ENCODE measurements around the gene HOOK2.

HOOK2 gene

GRCh38 chr19:12772323-12772722 lies 3.0 kb downstream of the HOOK2 start:
- no peak overlapping the region for H3K9ac ChIP-seq (ENCODE audit: insufficient read length)
- no peak overlapping the region for H3K4me3 ChIP-seq
- no peak for DNase-seq (ENCODE audit: low read depth, low spot score)
- no peak overlapping the region for H3K27ac ChIP-seq
- no peaks in the 10 kb centered on the region for H3K9me3 ChIP-seq (ENCODE audit: low read depth, low read length)
- no peaks in the 10 kb centered on the region for H3K36me3 ChIP-seq (ENCODE audit: insufficient read depth, low read length)
- no peak for TF ChIP-seq POLR2AphosphoS5 (IDR thresholded peaks at IDR 0.05; ENCODE audit: borderline replicate concordance, low read depth, low read length)
- no peak for TF ChIP-seq EZH2 (IDR thresholded peaks at IDR 0.05)
- no peak for TF ChIP-seq FOXP2 (optimal IDR thresholded peaks at IDR 0.05; ENCODE audit: control extremely low read depth, extremely low read length, insufficient read depth)

- no peak for TF ChIP-seq POLR2AphosphoS5 (IDR thresholded peaks at IDR 0.05; ENCODE audit: borderline replicate concordance, low read depth, low read length)
- TF ChIP-seq EZH2 (IDR thresholded peaks at IDR 0.05), result no peak
- no peak for TF ChIP-seq FOXP2 (optimal IDR thresholded peaks at IDR 0.05; ENCODE audit: control extremely low read depth, extremely low read length, insufficient read depth)
- Histone ChIP-seq H3K36me3 (ENCODE audit: insufficient read depth, low read length) (no peaks in the 10 kb centered on the region), H3K4me3 (no peak overlapping the region), H3K9me3 (ENCODE audit: low read depth, low read length) (no peaks in the 10 kb centered on the region), H3K9ac (ENCODE audit: insufficient read length) (no peak overlapping the region), H3K27ac (no peak overlapping the region)
- no peak for DNase-seq (ENCODE audit: low read depth, low spot score)
Observed at GRCh38 chr19:12770922-12771321, 4.4 kb downstream of the HOOK2 start.

- H3K9me3 ChIP-seq (ENCODE audit: low read depth, low read length), result no peaks in the 10 kb centered on the region
- no peak overlapping the region for H3K27ac ChIP-seq
- H3K36me3 ChIP-seq (ENCODE audit: insufficient read depth, low read length), result no peaks in the 10 kb centered on the region
- no peak for TF ChIP-seq POLR2AphosphoS5 (IDR thresholded peaks at IDR 0.05; ENCODE audit: borderline replicate concordance, low read depth, low read length)
- TF ChIP-seq FOXP2 (optimal IDR thresholded peaks at IDR 0.05; ENCODE audit: control extremely low read depth, extremely low read length, insufficient read depth), result no peak
- no peak for TF ChIP-seq EZH2 (IDR thresholded peaks at IDR 0.05)
- no peak overlapping the region for H3K9ac ChIP-seq (ENCODE audit: insufficient read length)
- H3K4me3 ChIP-seq, result no peak overlapping the region
- DNase-seq (ENCODE audit: low read depth, low spot score), result no peak
Observed at GRCh38 chr19:12769689-12770088, 5.7 kb downstream of the HOOK2 start.

GRCh38 chr19:12767666-12768065 lies 7.7 kb downstream of the HOOK2 start:
- Histone ChIP-seq H3K27ac (no peak overlapping the region), H3K9ac (ENCODE audit: insufficient read length) (no peak overlapping the region), H3K9me3 (ENCODE audit: low read depth, low read length) (no peaks in the 10 kb centered on the region), H3K36me3 (ENCODE audit: insufficient read depth, low read length) (no peaks in the 10 kb centered on the region; the same call in 1 of the 2 replicates), H3K4me3 (no peak overlapping the region)
- no peak for DNase-seq (ENCODE audit: low read depth, low spot score)
- TF ChIP-seq FOXP2 (optimal IDR thresholded peaks at IDR 0.05; ENCODE audit: control extremely low read depth, extremely low read length, insufficient read depth) (no peak), EZH2 (IDR thresholded peaks at IDR 0.05) (no peak), POLR2AphosphoS5 (IDR thresholded peaks at IDR 0.05; ENCODE audit: borderline replicate concordance, low read depth, low read length) (no peak)

GRCh38 chr19:12767150-12767549 lies 8.2 kb downstream of the HOOK2 start:
- Histone ChIP-seq H3K27ac (no peak overlapping the region), H3K4me3 (no peak overlapping the region), H3K9ac (ENCODE audit: insufficient read length) (no peak overlapping the region), H3K9me3 (ENCODE audit: low read depth, low read length) (no peaks in the 10 kb centered on the region), H3K36me3 (ENCODE audit: insufficient read depth, low read length) (no peaks in the 10 kb centered on the region; the same call in 1 of the 2 replicates)
- no peak for DNase-seq (ENCODE audit: low read depth, low spot score)
- TF ChIP-seq POLR2AphosphoS5 (IDR thresholded peaks at IDR 0.05; ENCODE audit: borderline replicate concordance, low read depth, low read length) (no peak), EZH2 (IDR thresholded peaks at IDR 0.05) (no peak), FOXP2 (optimal IDR thresholded peaks at IDR 0.05; ENCODE audit: control extremely low read depth, extremely low read length, insufficient read depth) (no peak)

GRCh38 chr19:12766051-12766521 lies 9.3 kb downstream of the HOOK2 start:
- no peak for DNase-seq (ENCODE audit: low read depth, low spot score)
- H3K9me3 ChIP-seq (ENCODE audit: low read depth, low read length), result no peaks in the 10 kb centered on the region
- TF ChIP-seq FOXP2 (optimal IDR thresholded peaks at IDR 0.05; ENCODE audit: control extremely low read depth, extremely low read length, insufficient read depth), result no peak
- TF ChIP-seq EZH2 (IDR thresholded peaks at IDR 0.05), result no peak
- no peak for TF ChIP-seq POLR2AphosphoS5 (IDR thresholded peaks at IDR 0.05; ENCODE audit: borderline replicate concordance, low read depth, low read length)
- H3K36me3 ChIP-seq (ENCODE audit: insufficient read depth, low read length), result no peaks in the 10 kb centered on the region; the same call in 1 of the 2 replicates
- H3K4me3 ChIP-seq, result peak overlapping the region; percentile 73
- no peak overlapping the region for H3K27ac ChIP-seq
- H3K9ac ChIP-seq (ENCODE audit: insufficient read length), result no peak overlapping the region

GRCh38 chr19:12764698-12765097 lies 10.7 kb downstream of the HOOK2 start:
- no peaks in the 10 kb centered on the region for H3K9me3 ChIP-seq (ENCODE audit: low read depth, low read length)
- no peak overlapping the region for H3K27ac ChIP-seq
- no peaks in the 10 kb centered on the region; the same call in 1 of the 2 replicates for H3K36me3 ChIP-seq (ENCODE audit: insufficient read depth, low read length)
- no peak for DNase-seq (ENCODE audit: low read depth, low spot score)
- TF ChIP-seq POLR2AphosphoS5 (IDR thresholded peaks at IDR 0.05; ENCODE audit: borderline replicate concordance, low read depth, low read length), result no peak
- TF ChIP-seq EZH2 (IDR thresholded peaks at IDR 0.05), result no peak
- no peak for TF ChIP-seq FOXP2 (optimal IDR thresholded peaks at IDR 0.05; ENCODE audit: control extremely low read depth, extremely low read length, insufficient read depth)
- H3K4me3 ChIP-seq, result no peak overlapping the region
- no peak overlapping the region for H3K9ac ChIP-seq (ENCODE audit: insufficient read length)

- Histone ChIP-seq H3K4me3 (no peak overlapping the region), H3K9me3 (ENCODE audit: low read depth, low read length) (no peaks in the 10 kb centered on the region), H3K9ac (ENCODE audit: insufficient read length) (no peak overlapping the region), H3K36me3 (ENCODE audit: insufficient read depth, low read length) (no peaks in the 10 kb centered on the region; the same call in 1 of the 2 replicates), H3K27ac (no peak overlapping the region)
- no peak for DNase-seq (ENCODE audit: low read depth, low spot score)
- no peak for TF ChIP-seq EZH2 (IDR thresholded peaks at IDR 0.05)
- no peak for TF ChIP-seq POLR2AphosphoS5 (IDR thresholded peaks at IDR 0.05; ENCODE audit: borderline replicate concordance, low read depth, low read length)
Observed at GRCh38 chr19:12763100-12763499, 12.3 kb downstream of the HOOK2 start.

GRCh38 chr19:12759686-12760085 lies 15.7 kb downstream of the HOOK2 start:
- H3K9ac ChIP-seq (ENCODE audit: insufficient read length), result no peak overlapping the region
- no peak for TF ChIP-seq EZH2 (IDR thresholded peaks at IDR 0.05)
- no peak for TF ChIP-seq POLR2AphosphoS5 (IDR thresholded peaks at IDR 0.05; ENCODE audit: borderline replicate concordance, low read depth, low read length)
- no peak for TF ChIP-seq FOXP2 (optimal IDR thresholded peaks at IDR 0.05; ENCODE audit: control extremely low read depth, extremely low read length, insufficient read depth)
- no peak overlapping the region for H3K27ac ChIP-seq
- H3K9me3 ChIP-seq (ENCODE audit: low read depth, low read length), result no peaks in the 10 kb centered on the region
- no peak overlapping the region for H3K4me3 ChIP-seq
- no peaks in the 10 kb centered on the region; the same call in 1 of the 2 replicates for H3K36me3 ChIP-seq (ENCODE audit: insufficient read depth, low read length)
- no peak for DNase-seq (ENCODE audit: low read depth, low spot score)
